ENCODE data around the gene SLC35G6.

GRCh38 chr17:7491583-7491982, 10.3 kb downstream of the SLC35G6 start:
- TF ChIP-seq EZH2 (IDR thresholded peaks at IDR 0.05; ENCODE audit: low read length, unreplicated experiment): no peak
- no peak for TF ChIP-seq EZH2phosphoT487 (IDR thresholded peaks at IDR 0.05; ENCODE audit: borderline replicate concordance, low read length)
